Stimulated activated CD8-positive, alpha-beta memory T cell treated with anti-CD3 and anti-CD28 coated beads, Interleukin-4, amount 100 ng/mL, for 48 hours (primary cell): Measurements from ENCODE around the gene SLC22A12.
A peak's percentile ranks its signal among the peaks of the same experiment; 100 is the strongest.

Experiments
- DNase-seq: peaks from one replicate; pipeline ENCODE4 v3.0.0-alpha.2; 2020

The SLC22A12 gene

GRCh38 chr11:64629103-64629502, 38.1 kb downstream of the SLC22A12 start:
- no peak for DNase-seq

- peak; percentile 30 for DNase-seq
Observed at GRCh38 chr11:64629796-64630562, 39.0 kb downstream of the SLC22A12 start.

GRCh38 chr11:64631675-64632074, 40.7 kb downstream of the SLC22A12 start:
- DNase-seq, result no peak

- no peak for DNase-seq
Observed at GRCh38 chr11:64632237-64632636, 41.2 kb downstream of the SLC22A12 start.

GRCh38 chr11:64632654-64633053, 41.6 kb downstream of the SLC22A12 start:
- DNase-seq, result no peak

GRCh38 chr11:64633555-64634159, 42.6 kb downstream of the SLC22A12 start:
- DNase-seq, result no peak

GRCh38 chr11:64637334-64638017, 46.5 kb downstream of the SLC22A12 start:
- DNase-seq, result no peak

- DNase-seq, result no peak
Observed at GRCh38 chr11:64638018-64638665, 47.1 kb downstream of the SLC22A12 start.

GRCh38 chr11:64638829-64639228, 47.8 kb downstream of the SLC22A12 start:
- DNase-seq, result no peak

GRCh38 chr11:64639885-64640284, 48.9 kb downstream of the SLC22A12 start:
- no peak for DNase-seq

GRCh38 chr11:64641596-64642417, 50.8 kb downstream of the SLC22A12 start:
- no peak for DNase-seq

GRCh38 chr11:64642418-64642735, 51.4 kb downstream of the SLC22A12 start:
- no peak for DNase-seq

- DNase-seq, result no peak
Observed at GRCh38 chr11:64642871-64643255, 51.8 kb downstream of the SLC22A12 start.

GRCh38 chr11:64643256-64643881, 52.3 kb downstream of the SLC22A12 start:
- no peak for DNase-seq

- DNase-seq, result no peak
Observed at GRCh38 chr11:64643920-64644646, 53.1 kb downstream of the SLC22A12 start.

GRCh38 chr11:64644647-64645275, 53.7 kb downstream of the SLC22A12 start:
- no peak for DNase-seq

- no peak for DNase-seq
Observed at GRCh38 chr11:64647019-64647779, 56.2 kb downstream of the SLC22A12 start.

GRCh38 chr11:64648551-64648950, 57.5 kb downstream of the SLC22A12 start:
- DNase-seq, result no peak

GRCh38 chr11:64649291-64649697, 58.3 kb downstream of the SLC22A12 start:
- no peak for DNase-seq

- DNase-seq, result no peak
Observed at GRCh38 chr11:64650923-64651523, 60.0 kb downstream of the SLC22A12 start.
